ENCODE measurements around the gene CEBPA. TPM values are rescaled to one million over a fixed set of nuclear protein-coding genes. Genes with fewer than 3 reads are reported as not detected.

CEBPA gene
- total and polyA plus RNA-seq, 2 donors (not counting 1 experiment from before 2014, with no cell fraction given): 1.7 to 2.6 TPM

DNA sequence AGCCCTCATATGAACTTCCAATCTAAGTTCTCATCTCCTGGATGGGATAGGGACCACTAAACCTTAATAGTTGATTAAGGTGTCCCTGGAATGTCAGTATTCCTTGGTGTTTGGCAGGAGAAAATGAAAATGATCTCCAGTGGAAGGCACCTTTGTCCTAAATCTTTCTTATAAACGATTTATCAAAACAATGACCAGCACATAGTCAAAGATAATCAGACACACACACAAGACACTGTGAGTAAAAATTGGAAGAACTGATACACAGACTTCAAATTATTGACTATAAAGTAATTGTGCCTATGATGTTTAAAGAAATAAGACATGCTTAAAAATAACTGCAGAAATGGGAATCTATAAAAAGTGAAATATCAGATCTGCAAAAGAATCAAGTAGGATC lies 13.7 kb downstream of the CEBPA start:
- H3K9ac ChIP-seq (ENCODE audit: low read length): no peak overlapping the region
- peaks cover 0 to 29% (median 7%) of the 10 kb centered on the region in 4 experiments for H3K27me3 ChIP-seq (replicated peaks in 1 of 4; ENCODE audit: control extremely low read depth in 1 of 4, control insufficient read depth in 3 of 4, insufficient read depth in 4 of 4, low read length in 3 of 4)
- DNase-seq (no peak), ATAC-seq (ENCODE audit: low read depth) (no peak)
- ChIA-PET CTCF (no interaction called here), POLR2A (no interaction called here)
- no peak overlapping the region for H3K4me3 ChIP-seq (ENCODE audit: control extremely low read depth in 1 of 5, extremely low read depth in 1 of 5, insufficient read depth in 1 of 5, low read depth in 2 of 5, low read length in 4 of 5)
- no peaks in the 10 kb centered on the region for H3K79me2 ChIP-seq (ENCODE audit: control insufficient read depth, insufficient read depth, low read length)
- peaks cover 0 to 34% (median 20%) of the 10 kb centered on the region in 3 donors for H3K9me3 ChIP-seq (ENCODE audit: control extremely low read depth in 1 of 3, control insufficient read depth in 2 of 3, insufficient read depth in 1 of 3, low read length in 2 of 3)
- Mint-ChIP-seq H3K4me1 (no peaks in the 10 kb centered on the region), H3K9me3 (ENCODE audit: insufficient read depth) (peaks cover 9% of the 10 kb centered on the region), H3K27me3 (peaks cover 39% of the 10 kb centered on the region), H3K4me3 (no peak overlapping the region), H3K27ac (no peak overlapping the region)
- TF ChIP-seq CTCF (IDR thresholded peaks at IDR 0.05): no peak
- TF ChIP-seq EZH2 (IDR thresholded peaks at IDR 0.05; ENCODE audit: borderline replicate concordance, insufficient read depth, low read depth, low read length, poor library complexity, severe bottlenecking): no peak
- no peaks in the 10 kb centered on the region for H3K36me3 ChIP-seq (replicated peaks in 1 of 2; ENCODE audit: control extremely low read depth in 1 of 2, control insufficient read depth in 1 of 2, extremely low read depth in 1 of 2, insufficient read depth in 2 of 2, low read length in 1 of 2)
- H3K4me1 ChIP-seq (ENCODE audit: control insufficient read depth in 2 of 2, insufficient read depth in 2 of 2, low read length in 2 of 2): no peaks in the 10 kb centered on the region
- no CpG with 5 or more reads among the region's 1 CpG for WGBS (ENCODE audit: insufficient coverage)
- H3K4me2 ChIP-seq (replicated peaks; ENCODE audit: low read depth, low read length, poor library complexity, severe bottlenecking): no peak overlapping the region
- intact Hi-C loops (cut with micrococcal nuclease): no loop called here
- no peak overlapping the region for H3K27ac ChIP-seq (ENCODE audit: low read length in 2 of 2)
- no peaks in the 10 kb centered on the region for H4K20me1 ChIP-seq (ENCODE audit: control insufficient read depth, insufficient read depth, low read length, poor library complexity, severe bottlenecking)
- no peak overlapping the region for H2AFZ ChIP-seq (ENCODE audit: insufficient read depth, low read depth, low read length, poor library complexity, severe bottlenecking)

DNA sequence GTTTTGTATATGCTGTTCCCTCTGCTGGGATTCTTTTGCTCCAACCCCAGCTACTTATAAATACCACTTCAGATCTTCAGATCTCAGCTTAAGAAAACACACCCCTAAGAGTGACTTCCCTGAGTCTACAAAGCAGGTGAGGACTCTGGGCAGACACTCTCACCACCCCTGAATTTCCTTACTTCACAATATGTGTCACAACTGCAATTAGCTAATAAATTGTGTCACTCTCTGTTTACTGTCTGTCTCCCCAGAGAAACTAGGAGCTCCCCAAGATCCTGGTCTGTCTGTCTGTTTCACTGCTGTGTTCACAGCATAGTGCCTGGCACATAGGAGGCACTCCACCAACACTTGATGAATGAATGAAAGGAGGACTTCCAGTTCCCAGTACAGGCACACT lies 14.4 kb downstream of the CEBPA start:
- TF ChIP-seq EZH2 (IDR thresholded peaks at IDR 0.05; ENCODE audit: borderline replicate concordance, insufficient read depth, low read depth, low read length, poor library complexity, severe bottlenecking) (no peak), CTCF (IDR thresholded peaks at IDR 0.05) (no peak)
- Mint-ChIP-seq H3K9me3 (ENCODE audit: insufficient read depth) (peaks cover 9% of the 10 kb centered on the region), H3K27me3 (peaks cover 36% of the 10 kb centered on the region), H3K27ac (no peak overlapping the region), H3K4me1 (no peaks in the 10 kb centered on the region), H3K4me3 (no peak overlapping the region)
- H3K27ac ChIP-seq (ENCODE audit: low read length in 2 of 2): no peak overlapping the region
- intact Hi-C loops (cut with micrococcal nuclease): no loop called here
- CTCF ChIA-PET: no interaction called here
- peaks cover 0 to 34% (median 20%) of the 10 kb centered on the region in 3 donors for H3K9me3 ChIP-seq (ENCODE audit: control extremely low read depth in 1 of 3, control insufficient read depth in 2 of 3, insufficient read depth in 1 of 3, low read length in 2 of 3)
- no peak overlapping the region for H2AFZ ChIP-seq (ENCODE audit: insufficient read depth, low read depth, low read length, poor library complexity, severe bottlenecking)
- no peak overlapping the region for H3K4me3 ChIP-seq (ENCODE audit: control extremely low read depth in 1 of 5, extremely low read depth in 1 of 5, insufficient read depth in 1 of 5, low read depth in 2 of 5, low read length in 4 of 5)
- POLR2A ChIA-PET: no interaction called here
- no peak overlapping the region for H3K4me2 ChIP-seq (replicated peaks; ENCODE audit: low read depth, low read length, poor library complexity, severe bottlenecking)
- no peaks in the 10 kb centered on the region for H3K79me2 ChIP-seq (ENCODE audit: control insufficient read depth, insufficient read depth, low read length)
- no peaks in the 10 kb centered on the region for H4K20me1 ChIP-seq (ENCODE audit: control insufficient read depth, insufficient read depth, low read length, poor library complexity, severe bottlenecking)
- ATAC-seq (ENCODE audit: low read depth) (no peak), DNase-seq (no peak)
- H3K4me1 ChIP-seq (ENCODE audit: control insufficient read depth in 2 of 2, insufficient read depth in 2 of 2, low read length in 2 of 2): no peaks in the 10 kb centered on the region
- peaks cover 0 to 22% (median 3%) of the 10 kb centered on the region in 4 experiments for H3K27me3 ChIP-seq (replicated peaks in 1 of 4; ENCODE audit: control extremely low read depth in 1 of 4, control insufficient read depth in 3 of 4, insufficient read depth in 4 of 4, low read length in 3 of 4)
- no peak overlapping the region for H3K9ac ChIP-seq (ENCODE audit: low read length)
- H3K36me3 ChIP-seq (replicated peaks in 1 of 2; ENCODE audit: control extremely low read depth in 1 of 2, control insufficient read depth in 1 of 2, extremely low read depth in 1 of 2, insufficient read depth in 2 of 2, low read length in 1 of 2): no peaks in the 10 kb centered on the region

Data from B cell (primary cell).